ENCODE results near the gene RAP1A.

RAP1A gene

GRCh38 chr1:111582016-111582415 lies 37.6 kb upstream of the RAP1A start:
- CTCF ChIA-PET = interaction anchor here (0.8 kb wide), 1 partner anchor 11 kb away, joined by 3 read pairs; no protein-coding TSS in a partner anchor
- POLR2A ChIA-PET = interaction anchor here (1.0 kb wide), 1 partner anchor 74 kb away, joined by 3 read pairs; no protein-coding TSS in a partner anchor
- no peak for DNase-seq (ENCODE audit: extremely low spot score)
- TF ChIP-seq HDGF (IDR thresholded peaks at IDR 0.05; ENCODE audit: borderline replicate concordance) = no peak
- TF ChIP-seq PKNOX1 (IDR thresholded peaks at IDR 0.05) = no peak

- DNase-seq (ENCODE audit: extremely low spot score) = no peak
- ChIA-PET CTCF (interaction anchor here (0.6 to 0.8 kb wide), 3 partner anchors 10 to 846 kb away, joined by 3 to 7 read pairs (median 5); no protein-coding TSS in a partner anchor), POLR2A (interaction anchor here (1.0 kb wide), 1 partner anchor 75 kb away, joined by 3 read pairs; no protein-coding TSS in a partner anchor)
- TF ChIP-seq HDGF (IDR thresholded peaks at IDR 0.05; ENCODE audit: borderline replicate concordance) = no peak
- TF ChIP-seq FOXK2 (IDR thresholded peaks at IDR 0.05) = no peak
- TF ChIP-seq BHLHE40 (IDR thresholded peaks at IDR 0.05; ENCODE audit: borderline replicate concordance) = no peak
- no peak for TF ChIP-seq LEF1 (IDR thresholded peaks at IDR 0.05; ENCODE audit: borderline replicate concordance)
- TF ChIP-seq ELF4 (IDR thresholded peaks at IDR 0.05) = no peak
- no peak for TF ChIP-seq PKNOX1 (IDR thresholded peaks at IDR 0.05)
- no peak for TF ChIP-seq CTBP1 (IDR thresholded peaks at IDR 0.05; ENCODE audit: borderline replicate concordance)
- TF ChIP-seq SUZ12 (IDR thresholded peaks at IDR 0.05) = no peak
- no peak for TF ChIP-seq SP1 (IDR thresholded peaks at IDR 0.05)
- TF ChIP-seq ZNF384 (IDR thresholded peaks at IDR 0.05) = no peak
- no peak for TF ChIP-seq TARDBP (IDR thresholded peaks at IDR 0.05)
- no peak for TF ChIP-seq FOXA1 (IDR thresholded peaks at IDR 0.05)
Observed at GRCh38 chr1:111582644-111583618, 36.7 kb upstream of the RAP1A start.

- DNase-seq (ENCODE audit: extremely low spot score) = no peak
- ChIA-PET POLR2A (no interaction called here), CTCF (no interaction called here)
Observed at GRCh38 chr1:111585447-111586086, 34.0 kb upstream of the RAP1A start.

GRCh38 chr1:111586112-111586511 lies 33.5 kb upstream of the RAP1A start:
- CTCF ChIA-PET = no interaction called here
- TF ChIP-seq L3MBTL2 (conservative IDR thresholded peaks at IDR 0.05) = no peak
- no peak for TF ChIP-seq FOXA1 (IDR thresholded peaks at IDR 0.05)
- no peak for TF ChIP-seq HDGF (IDR thresholded peaks at IDR 0.05; ENCODE audit: borderline replicate concordance)
- no peak for TF ChIP-seq LEF1 (IDR thresholded peaks at IDR 0.05; ENCODE audit: borderline replicate concordance)
- no peak for TF ChIP-seq ELF4 (IDR thresholded peaks at IDR 0.05)
- TF ChIP-seq SP1 (IDR thresholded peaks at IDR 0.05) = no peak
- no peak for TF ChIP-seq BHLHE40 (IDR thresholded peaks at IDR 0.05; ENCODE audit: borderline replicate concordance)
- TF ChIP-seq NFRKB (IDR thresholded peaks at IDR 0.05) = no peak
- no peak for TF ChIP-seq CTBP1 (IDR thresholded peaks at IDR 0.05; ENCODE audit: borderline replicate concordance)
- DNase-seq (ENCODE audit: extremely low spot score) = no peak
- POLR2A ChIA-PET = no interaction called here

More at GRCh38 chr1:111585447-111586086, 34.0 kb upstream of the RAP1A start:
- TF ChIP-seq PKNOX1 (IDR thresholded peaks at IDR 0.05) = no peak
- TF ChIP-seq SUZ12 (IDR thresholded peaks at IDR 0.05) = no peak
- no peak for TF ChIP-seq FOXA1 (IDR thresholded peaks at IDR 0.05)
- no peak for TF ChIP-seq CTBP1 (IDR thresholded peaks at IDR 0.05; ENCODE audit: borderline replicate concordance)
- no peak for TF ChIP-seq NFRKB (IDR thresholded peaks at IDR 0.05)
- no peak for TF ChIP-seq LEF1 (IDR thresholded peaks at IDR 0.05; ENCODE audit: borderline replicate concordance)
- no peak for TF ChIP-seq L3MBTL2 (conservative IDR thresholded peaks at IDR 0.05)
- TF ChIP-seq ARNT (IDR thresholded peaks at IDR 0.05) = no peak
- no peak for TF ChIP-seq FOXK2 (IDR thresholded peaks at IDR 0.05)
- no peak for TF ChIP-seq SP1 (IDR thresholded peaks at IDR 0.05)
- TF ChIP-seq ZNF384 (IDR thresholded peaks at IDR 0.05) = no peak
- no peak for TF ChIP-seq HDGF (IDR thresholded peaks at IDR 0.05; ENCODE audit: borderline replicate concordance)

GRCh38 chr1:111587509-111588174 lies 31.9 kb upstream of the RAP1A start:
- ChIA-PET POLR2A (no interaction called here), CTCF (no interaction called here)
- no peak for DNase-seq (ENCODE audit: extremely low spot score)
- TF ChIP-seq ZNF384 (IDR thresholded peaks at IDR 0.05) = no peak
- TF ChIP-seq NFRKB (IDR thresholded peaks at IDR 0.05) = no peak
- TF ChIP-seq SUZ12 (IDR thresholded peaks at IDR 0.05) = no peak

GRCh38 chr1:111591937-111592336 lies 27.7 kb upstream of the RAP1A start:
- CTCF ChIA-PET = interaction anchor here (0.8 to 1.4 kb wide), 3 partner anchors 10 to 84 kb away, joined by 3 to 5 read pairs (median 4); no protein-coding TSS in a partner anchor
- TF ChIP-seq TARDBP (IDR thresholded peaks at IDR 0.05) (no peak), NFRKB (IDR thresholded peaks at IDR 0.05) (no peak), SUZ12 (IDR thresholded peaks at IDR 0.05) (no peak), L3MBTL2 (conservative IDR thresholded peaks at IDR 0.05) (no peak), FOXA1 (IDR thresholded peaks at IDR 0.05) (no peak), SP1 (IDR thresholded peaks at IDR 0.05) (no peak), BHLHE40 (IDR thresholded peaks at IDR 0.05; ENCODE audit: borderline replicate concordance) (no peak), PKNOX1 (IDR thresholded peaks at IDR 0.05) (no peak), FOXM1 (IDR thresholded peaks at IDR 0.05; ENCODE audit: borderline replicate concordance) (no peak), ELF4 (IDR thresholded peaks at IDR 0.05) (no peak)
- POLR2A ChIA-PET = no interaction called here
- no peak for DNase-seq (ENCODE audit: extremely low spot score)

Measured in HEK293T (cell line).